HG03520 (cell line): ENCODE measurements around the gene TBC1D2.
"Not testable (repeated sequence)": the region's sequence is repeated elsewhere in the genome, so short reads cannot be mapped to it uniquely, and the experiment has no call there.

ENCODE experiments used
- ATAC-seq: cut with Tn5 transposase; IDR thresholded peaks from one replicate; pipeline ENCODE4 v1.9.1; 2021; ENCODE audit warnings: mild to moderate bottlenecking, moderate library complexity; ENCODE audit not compliant: unreplicated experiment

Gene TBC1D2

DNA sequence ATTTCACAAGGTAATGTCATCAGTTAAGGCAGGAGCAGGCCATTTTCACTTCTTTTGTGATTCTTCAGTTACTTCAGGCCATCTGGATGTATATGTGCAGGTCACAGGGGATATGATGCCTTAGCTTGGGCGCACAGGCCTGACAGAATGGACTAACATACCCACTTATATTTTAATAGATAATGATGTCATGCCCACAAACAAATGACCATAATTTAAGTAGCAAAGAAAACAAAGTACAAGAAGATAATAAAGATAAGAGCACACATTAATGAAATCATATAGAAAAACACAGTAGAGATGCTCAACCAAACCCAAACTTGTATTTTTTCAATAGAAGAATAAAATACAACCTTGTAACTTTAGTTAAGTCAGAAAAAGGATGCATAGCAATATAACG lies 19.7 kb upstream of the TBC1D2 start:
- ATAC-seq, result no peak

DNA sequence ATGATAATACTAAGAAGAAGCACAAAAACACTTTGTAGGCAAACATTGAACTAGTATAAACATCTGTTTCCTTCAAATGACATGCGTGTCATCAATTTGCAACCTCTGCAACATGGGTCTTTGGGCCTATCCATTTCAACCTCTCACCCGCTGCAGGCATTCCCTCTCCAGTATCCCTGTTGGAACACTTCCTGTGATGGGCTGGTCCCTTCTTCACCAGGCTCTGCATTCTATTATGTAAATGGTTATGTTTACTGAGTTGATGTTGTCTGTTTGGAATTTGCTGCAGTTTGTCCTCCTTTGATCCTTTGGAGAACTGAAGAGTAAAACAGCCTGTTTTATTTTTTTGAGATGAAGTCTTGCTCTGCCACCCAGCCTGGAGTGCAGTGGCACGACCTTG lies 16.6 kb upstream of the TBC1D2 start:
- no peak for ATAC-seq

DNA sequence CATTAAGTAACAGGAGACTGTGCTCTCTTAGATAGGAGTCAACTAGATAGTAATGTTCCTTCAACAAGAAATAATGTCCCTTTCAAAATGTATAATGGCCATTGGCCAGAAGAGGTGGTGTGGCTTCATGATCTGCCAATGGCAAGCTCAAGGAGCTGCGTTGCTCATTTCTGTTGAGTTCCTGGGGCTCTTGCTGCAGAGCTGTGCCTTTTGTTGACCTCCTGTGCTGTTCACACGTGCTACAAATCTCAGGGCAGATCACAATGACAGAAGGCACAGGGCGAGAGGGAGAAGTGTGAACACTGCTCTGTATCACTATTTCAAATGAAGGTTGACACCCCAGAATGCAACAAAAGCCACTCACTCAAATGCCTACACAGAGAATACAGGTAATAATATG lies 16.0 kb upstream of the TBC1D2 start:
- ATAC-seq, result no peak

DNA sequence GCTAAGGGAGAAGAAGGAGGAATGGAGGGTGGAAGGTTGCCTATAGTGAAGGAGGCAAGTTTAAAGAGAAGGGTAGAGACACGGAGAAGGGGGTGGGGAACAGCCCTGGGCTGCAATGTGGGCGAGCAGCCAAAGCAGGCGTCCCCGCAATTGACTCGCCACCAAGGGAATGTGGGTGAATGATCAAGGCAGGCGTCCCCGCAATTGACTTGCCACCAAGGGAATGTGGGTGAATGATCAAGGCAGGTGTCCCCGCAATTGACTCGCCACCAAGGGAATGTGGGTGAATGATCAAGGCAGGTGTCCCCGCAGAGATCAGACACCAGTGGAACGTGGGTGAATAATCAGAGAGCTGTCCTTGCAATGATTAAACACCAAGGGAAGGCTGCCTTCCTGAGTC lies 14.8 kb upstream of the TBC1D2 start:
- ATAC-seq, result not testable (repeated sequence)

DNA sequence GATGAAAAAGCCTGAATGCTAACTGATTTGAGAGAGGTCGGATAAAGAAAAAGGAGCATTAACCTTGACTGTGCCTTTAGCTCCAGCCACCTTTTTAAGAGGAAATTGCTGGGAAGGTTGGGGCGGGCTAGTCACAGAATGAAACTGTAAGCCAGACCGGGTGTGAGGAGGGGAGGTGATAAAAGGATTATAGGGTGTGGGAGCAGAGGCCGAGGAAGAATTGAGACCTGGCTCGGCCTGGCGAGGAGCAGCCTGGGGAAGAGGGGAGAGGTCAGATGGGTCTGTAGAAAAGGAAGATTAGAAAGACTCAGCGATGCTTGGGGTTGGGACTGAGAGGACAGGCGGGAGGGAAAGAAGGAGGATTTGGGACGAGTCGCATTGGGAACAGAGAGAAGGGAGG lies 14.2 kb upstream of the TBC1D2 start:
- ATAC-seq, result not testable (repeated sequence)

DNA sequence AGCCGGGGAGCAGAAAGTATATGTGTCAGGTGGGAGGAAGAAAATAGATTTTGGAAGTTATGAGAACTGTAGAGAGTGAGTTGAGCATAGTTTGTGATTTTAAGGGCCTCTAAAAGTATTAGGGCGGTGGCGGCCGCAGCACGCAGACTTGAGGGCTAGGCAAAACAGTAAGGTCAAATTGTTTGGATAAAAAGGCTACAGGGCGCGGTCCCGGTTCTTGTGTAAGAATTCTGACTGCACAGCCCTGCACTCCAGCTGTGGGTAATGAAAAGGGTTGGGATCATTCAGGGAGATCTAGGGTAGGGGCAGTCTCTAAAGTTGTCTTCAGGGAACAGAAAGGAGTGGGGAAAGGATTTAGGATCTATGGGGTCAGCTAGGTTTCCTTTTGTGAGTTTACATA lies 12.1 kb upstream of the TBC1D2 start:
- ATAC-seq, result not testable (repeated sequence)

DNA sequence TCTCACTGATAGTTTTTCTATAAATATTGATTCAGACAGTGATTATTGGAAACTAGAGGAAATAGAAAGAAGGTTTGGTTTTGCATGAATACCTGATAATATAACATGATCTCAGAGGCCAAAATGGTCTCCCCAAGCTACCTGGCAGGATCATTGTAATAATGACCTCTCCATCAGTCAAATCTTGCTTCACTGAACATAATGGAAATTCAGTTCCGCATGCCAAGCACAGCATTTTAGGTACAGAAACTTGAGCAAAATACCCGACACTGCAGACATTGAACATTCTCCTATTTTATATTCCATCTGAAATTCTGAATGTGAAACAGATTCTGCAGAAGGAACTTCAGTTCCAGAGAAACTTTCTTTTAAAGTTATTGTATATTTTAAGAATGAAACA lies 9.1 kb upstream of the TBC1D2 start:
- ATAC-seq, result no peak

DNA sequence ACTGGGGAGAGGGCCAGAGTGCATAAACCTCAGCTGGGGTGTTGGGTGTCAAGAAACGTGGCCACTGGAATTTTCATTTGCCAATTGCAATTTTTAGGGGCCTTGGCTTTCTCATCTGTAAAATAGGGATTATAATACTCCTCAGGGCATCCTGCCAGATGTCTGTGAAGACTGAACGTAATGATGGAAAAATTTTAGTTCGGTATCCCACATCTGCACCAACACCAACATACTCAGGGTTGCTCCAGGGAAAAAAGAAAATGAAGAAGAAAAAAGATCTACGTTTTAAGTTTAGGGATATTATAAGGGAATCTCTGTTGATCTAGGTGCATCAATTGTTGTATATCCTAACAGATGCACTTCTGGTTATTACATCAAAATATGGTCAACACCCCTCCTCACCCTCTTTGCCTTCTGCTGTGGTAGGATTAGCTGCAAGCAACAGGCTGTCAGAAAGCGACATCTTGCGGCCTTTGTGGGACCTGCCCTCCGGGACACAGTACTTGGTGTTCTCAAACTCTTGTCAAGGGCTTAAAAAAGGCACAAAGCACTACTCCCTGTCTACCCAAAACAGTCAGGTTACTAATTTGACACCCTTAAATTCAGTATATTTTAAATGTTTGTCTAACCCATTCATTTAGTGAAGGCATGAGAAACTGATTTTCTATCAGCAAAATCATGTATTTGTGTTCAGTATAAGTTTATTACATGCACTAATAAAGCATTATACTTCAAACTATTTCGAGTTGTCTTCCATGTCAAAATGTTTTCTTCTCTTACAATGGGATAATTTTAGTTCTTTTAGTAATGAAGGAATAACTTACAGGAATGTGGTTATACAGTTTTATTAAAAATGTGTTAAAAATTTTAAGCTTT lies 8.3 kb upstream of the TBC1D2 start:
- ATAC-seq, result peak; percentile 78

DNA sequence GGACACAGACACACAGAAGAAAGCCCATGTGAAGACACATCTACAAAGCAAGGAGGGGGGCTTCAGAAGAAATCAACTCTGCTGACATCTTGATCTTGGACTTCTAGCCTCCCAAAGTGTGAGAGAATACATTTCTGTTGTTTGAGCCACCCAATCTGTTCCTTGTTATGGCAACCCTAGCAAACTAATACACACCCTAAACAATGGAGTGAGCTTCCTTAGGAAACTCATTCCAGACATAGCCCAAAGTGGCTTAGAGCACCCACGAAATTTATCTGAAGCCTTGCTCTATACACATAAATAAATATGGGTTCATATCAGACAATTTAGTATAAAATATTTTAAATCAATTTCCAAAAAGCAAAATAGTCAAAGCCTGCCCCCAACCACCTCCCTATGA lies 7.6 kb upstream of the TBC1D2 start:
- no peak for ATAC-seq

DNA sequence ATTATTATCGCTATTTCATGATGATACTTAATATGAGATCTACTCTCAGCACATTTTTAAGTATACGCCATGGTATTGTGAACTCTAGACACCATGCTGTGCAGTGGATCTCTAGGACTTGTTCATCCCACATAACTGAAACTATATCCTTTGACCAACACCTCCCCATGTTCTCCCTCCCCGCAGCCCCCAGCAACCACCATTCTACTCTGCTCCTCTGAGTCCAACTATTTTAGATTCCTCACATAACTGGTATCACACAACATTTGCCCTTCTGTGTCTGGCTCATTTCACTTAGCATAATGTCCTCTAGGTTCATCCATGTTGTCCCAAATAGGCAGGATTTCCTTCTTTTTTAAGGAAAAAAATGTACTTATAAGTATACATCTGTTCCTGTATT lies 6.6 kb upstream of the TBC1D2 start:
- no peak for ATAC-seq

DNA sequence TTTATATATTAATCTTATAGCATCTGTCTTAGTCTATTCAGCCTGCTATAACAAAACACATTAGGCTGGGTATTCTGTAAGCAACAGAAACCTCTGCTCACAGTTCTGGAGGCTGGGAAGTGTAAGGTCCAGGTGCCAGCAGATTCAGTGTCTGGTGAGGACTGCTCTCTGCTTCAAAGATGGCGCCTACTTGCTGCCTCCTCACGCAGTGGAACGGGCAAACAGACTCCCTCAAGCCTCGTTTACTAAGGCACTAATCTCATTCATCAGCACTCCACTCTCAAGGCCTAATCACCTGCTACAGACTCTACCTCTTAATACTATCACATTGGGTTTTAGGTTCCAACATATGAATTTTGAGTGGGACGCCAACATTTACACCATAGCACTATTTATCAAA lies 5.2 kb upstream of the TBC1D2 start:
- ATAC-seq, result no peak

DNA sequence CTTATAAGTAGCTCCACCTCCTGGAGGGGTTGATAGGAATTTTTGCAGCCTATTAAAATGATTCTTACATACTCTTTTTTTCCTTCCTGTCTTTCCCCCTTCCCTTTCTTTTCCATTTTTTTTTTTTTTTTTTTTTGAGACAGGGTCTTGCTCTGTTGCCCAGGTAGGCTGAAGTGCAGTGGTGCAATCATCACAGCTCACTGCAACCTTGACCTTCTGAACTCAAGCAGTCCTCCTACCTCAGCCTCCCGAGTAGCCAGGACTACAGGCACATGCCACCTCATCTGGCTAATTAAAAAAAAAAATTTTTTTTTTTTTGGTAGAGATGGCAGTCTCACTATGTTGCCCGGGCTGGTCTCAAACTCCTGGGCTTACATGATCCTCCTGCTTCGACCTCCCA lies 4.3 kb upstream of the TBC1D2 start:
- no peak for ATAC-seq

DNA sequence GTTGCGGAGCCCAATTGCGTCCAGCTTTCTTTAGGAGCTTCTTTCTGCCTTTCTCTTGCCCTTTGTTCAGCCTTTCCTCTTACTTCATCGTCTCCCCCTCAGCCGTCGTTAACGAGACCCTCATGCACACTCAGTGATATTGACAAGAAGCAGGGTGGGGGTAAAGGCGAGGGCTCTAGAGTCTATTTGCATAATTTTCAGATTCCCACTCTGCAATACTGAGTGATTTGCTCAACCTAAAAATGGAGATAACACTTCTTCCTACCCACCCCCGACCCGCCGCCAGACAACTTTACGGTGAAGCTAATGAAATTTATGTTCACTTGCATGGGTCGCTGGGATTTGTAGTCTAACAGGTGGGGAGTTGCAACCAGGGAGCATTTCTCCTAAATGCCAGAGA lies 1.3 kb upstream of the TBC1D2 start:
- no peak for ATAC-seq

DNA sequence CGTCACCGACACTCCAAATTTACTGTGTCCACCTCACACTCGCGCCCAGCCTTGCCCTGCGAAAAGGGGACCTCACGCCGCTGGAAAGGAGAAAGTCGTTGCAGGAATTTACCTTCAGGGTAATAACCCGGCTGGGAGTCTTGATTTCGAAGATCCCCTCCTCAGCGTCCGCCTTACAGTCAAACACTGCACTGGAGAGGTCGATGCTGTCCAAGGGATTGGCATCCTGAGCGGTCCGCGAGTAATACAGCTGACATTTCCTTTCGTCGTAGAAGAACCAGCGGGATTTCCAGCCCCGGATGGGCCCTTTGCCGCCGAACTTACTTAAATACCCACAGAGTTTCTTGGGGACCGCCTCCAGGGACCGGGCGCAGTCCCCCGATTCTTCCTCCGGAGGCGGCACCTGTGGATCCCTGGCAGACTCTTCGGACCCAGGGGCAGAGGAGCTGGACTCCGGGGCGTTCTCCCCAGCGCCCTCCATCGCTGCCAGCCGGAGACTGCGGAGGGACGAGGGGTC lies 330 bp downstream of the TBC1D2 start:
- ATAC-seq, result peak; percentile 17

DNA sequence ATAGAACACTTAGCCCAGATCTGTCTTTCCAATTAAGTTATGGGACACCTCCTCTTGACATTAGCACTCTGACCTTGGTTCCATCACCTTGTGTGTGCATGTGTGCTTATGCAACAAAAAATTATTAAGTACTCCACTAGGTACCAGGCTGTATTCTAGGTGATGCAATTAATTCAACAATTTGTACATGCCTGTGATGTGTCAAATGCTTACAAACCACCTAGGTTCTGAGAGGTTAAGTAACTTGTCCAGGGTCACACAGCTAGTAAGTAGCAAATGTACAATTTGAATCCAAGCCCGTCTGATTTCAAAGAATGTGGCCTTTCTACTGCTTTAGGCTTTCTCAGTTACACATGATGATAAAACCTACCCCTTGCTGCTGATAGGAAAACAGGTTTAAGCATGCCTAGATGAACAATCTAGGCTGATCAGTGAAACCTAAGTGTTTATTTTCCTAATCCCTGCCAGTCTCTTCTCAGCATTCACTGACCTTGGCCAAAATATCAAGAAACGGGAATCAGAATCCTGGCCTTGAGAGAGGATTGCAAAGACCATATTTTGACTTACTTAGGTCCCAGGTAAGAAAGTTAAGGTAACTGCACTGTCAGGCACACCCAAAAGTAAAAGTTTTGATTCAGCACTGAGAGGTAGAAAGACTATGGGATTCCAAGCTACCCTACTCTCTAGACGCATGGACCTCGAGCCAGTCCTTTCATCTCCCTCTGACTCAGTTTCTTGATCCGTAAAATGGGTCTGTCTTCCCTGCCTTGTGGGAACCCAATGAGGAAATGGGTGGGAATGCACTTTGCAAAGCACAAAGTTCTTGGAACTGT lies 1.0 kb downstream of the TBC1D2 start:
- ATAC-seq, result no peak

DNA sequence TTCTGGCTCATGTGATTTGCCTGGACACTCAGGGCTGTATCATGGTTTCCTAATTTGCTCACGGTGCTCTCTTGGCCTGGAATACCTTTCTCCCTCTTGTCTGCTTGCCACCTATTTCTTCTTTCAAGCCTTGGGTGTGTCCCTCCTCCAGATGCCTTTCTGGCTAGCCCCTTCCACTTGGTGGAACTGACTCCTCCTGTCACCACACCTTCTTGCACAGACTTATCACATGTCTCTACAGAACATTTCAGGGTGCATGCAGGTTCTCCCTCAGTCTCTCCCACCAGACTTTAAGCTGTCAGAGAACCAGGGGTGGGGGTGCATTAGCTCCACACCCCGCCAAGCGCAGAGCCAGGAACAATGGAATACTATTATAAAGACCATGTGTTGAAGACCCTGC lies 1.9 kb downstream of the TBC1D2 start:
- no peak for ATAC-seq

DNA sequence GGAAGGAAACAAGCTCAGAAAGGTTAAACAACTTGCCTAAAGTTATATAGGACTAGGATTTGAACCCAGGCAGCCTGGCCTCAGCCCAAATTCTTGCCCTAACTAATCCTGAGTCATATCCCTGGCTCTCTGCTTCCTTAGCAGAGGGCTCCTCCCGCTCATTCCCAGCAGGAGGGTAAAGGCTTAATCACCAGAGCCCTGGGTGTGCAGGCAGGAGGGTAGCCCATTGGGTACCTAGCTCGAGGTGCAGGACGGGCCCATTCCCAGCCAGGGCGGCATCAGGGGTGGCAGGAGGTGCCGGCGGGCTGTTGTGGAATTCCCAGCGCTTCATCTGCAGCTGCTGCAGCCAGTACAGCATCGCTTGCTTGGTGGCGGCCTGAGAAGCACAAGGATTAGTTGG lies 3.9 kb downstream of the TBC1D2 start:
- ATAC-seq, result no peak

DNA sequence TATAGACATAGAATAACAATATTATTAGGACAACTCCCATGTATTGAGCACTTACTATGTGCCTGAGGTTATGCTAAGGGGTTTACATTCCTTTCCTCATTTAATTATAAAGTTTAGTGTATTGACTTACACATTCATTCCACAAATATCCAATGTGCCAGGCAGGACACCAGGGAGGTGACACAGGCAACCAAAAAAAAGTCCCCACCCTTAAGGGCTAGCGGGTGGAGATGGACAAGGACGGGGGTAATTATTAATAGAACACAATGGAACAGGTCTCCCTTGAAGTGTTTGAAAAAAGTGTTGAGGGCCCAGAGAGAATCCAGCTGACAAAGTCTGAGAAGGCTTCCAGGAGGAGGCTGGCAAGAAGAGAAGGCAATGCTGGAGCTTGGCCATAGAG lies 5.7 kb downstream of the TBC1D2 start:
- ATAC-seq, result no peak

DNA sequence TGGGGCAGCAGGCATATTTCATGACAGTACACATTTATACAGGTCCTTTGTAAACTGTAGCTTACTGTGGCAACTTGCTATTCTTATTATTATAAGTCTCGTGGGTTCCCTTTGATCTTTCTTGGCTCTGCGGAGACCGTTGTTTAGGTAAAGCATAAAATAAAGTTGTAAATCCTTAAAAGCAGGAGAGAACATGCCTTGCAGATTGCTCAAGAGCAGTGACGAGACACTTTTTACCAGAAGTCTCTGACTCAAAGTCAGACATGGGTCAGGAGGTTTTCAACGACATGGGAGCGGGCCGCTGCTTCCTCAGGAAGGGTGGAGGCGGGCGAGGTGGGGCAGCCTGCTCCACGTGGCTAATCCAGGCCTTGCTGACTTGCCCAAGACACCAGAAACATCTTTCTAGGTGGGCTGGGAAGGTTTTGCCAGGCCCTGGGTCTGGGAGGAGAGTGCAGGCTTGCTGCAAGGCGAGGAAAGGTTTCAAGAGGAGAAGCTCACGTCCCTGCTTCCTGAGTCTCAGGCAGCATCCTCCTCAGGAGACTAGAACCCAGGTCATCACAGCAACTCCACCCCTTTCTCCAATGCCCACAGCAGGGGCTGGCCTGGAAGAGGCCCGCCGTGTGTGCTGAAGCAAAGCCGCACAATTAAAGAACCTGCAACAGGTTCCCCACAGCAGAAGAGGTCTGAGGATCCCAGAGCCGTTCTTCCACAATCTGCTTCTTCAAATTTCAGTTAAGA lies 6.5 kb downstream of the TBC1D2 start:
- ATAC-seq, result no peak

DNA sequence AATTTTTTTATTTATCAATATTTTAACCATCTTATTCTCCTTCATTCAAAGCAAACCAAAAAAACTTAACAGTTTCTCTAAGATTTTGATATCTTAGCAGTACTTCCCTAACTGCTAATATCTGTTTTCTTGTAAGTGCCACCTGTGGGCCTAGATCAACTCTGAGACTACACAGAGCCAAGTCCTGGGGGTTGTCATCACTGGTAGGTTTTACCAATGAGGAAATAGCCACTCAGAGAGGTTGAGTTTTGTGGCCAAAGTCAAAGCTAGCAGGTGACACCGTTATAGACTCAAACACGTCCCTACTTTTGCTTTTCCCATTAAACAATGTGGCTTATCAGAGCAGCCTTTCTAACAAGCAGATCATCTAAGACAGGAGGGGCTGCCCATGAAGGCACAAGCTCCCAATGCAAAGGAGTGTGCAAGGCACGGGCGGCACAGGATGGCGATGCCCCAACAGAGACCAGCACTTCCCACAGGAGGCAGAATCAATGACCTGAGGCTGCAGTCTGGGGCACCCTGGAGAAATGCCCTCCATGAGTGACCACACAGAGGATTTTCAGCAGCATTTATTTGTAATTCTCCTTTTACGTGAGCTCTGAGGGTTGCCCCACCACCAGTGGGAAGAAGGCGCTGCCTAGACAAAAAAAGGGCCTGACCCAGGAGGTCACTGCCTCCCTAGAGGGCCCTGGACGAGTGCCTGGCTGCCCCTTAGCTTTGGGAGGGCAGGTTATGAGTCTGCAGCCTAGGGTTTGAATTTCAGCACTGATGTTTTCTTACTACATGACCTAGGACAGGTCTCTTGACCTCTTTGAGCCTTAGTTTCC lies 7.4 kb downstream of the TBC1D2 start:
- no peak for ATAC-seq
